ENCODE data around the gene FAM124B. TPM values are rescaled to one million over a fixed set of nuclear protein-coding genes. Genes with fewer than 3 reads are reported as not detected.

The FAM124B gene
- total and polyA plus RNA-seq, 2 of the 8 experiments (the other 6 are each of a cell fraction or from before 2014, with no cell fraction given) = 2.1 to 2.6 TPM

DNA sequence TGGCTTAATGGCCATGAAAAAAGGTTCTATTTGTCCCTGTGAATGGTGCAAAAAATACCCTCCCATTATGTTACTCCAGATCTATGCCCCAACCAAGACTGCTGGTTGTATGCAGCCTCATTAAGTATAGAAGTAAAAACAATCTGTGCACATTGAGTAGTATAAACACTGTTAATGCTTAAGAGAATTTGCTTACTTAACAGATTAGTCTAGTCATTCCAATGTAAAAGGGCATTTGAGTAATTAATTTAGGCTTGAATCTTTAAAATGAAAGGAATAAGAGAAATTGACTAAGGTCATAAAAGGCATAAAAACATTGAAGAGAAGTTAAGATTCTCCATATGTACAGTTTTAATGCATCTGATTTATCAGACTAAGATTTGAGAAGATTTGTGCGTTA, 51.2 kb downstream of the FAM124B start:
- no peaks in the 10 kb centered on the region for H3K27me3 ChIP-seq (replicated peaks in 1 of 4; ENCODE audit: control insufficient read depth in 3 of 4, extremely low read depth in 1 of 4, insufficient read depth in 3 of 4, low read length in 3 of 4)
- H3K14ac ChIP-seq (ENCODE audit: insufficient read length) = no peak overlapping the region
- CTCF ChIA-PET (ENCODE audit: partially characterized antibody) = no interaction called here
- H3K18ac ChIP-seq (ENCODE audit: extremely low read depth, low read length) = no peak overlapping the region
- TF ChIP-seq TBP (IDR thresholded peaks at IDR 0.05; ENCODE audit: low read depth, low read length) = no peak
- no peak for TF ChIP-seq PHF8 (conservative IDR thresholded peaks at IDR 0.05; ENCODE audit: low read depth, low read length)
- no peak for TF ChIP-seq HDAC2 (IDR thresholded peaks at IDR 0.05; ENCODE audit: borderline replicate concordance in 1 of 2, low read depth in 2 of 2, low read length in 2 of 2)
- TF ChIP-seq SP1 (IDR thresholded peaks at IDR 0.05; ENCODE audit: low read depth, low read length) = no peak
- no peak for TF ChIP-seq TAF7 (optimal IDR thresholded peaks at IDR 0.05; ENCODE audit: borderline replicate concordance, low read depth, low read length)
- TF ChIP-seq RFX5 (IDR thresholded peaks at IDR 0.05; ENCODE audit: borderline replicate concordance, low read depth, low read length) = no peak
- no peak for TF ChIP-seq NRF1 (IDR thresholded peaks at IDR 0.05; ENCODE audit: low read depth, low read length)
- no peak for TF ChIP-seq CHD2 (IDR thresholded peaks at IDR 0.05; ENCODE audit: low read length)
- H4K5ac ChIP-seq (ENCODE audit: insufficient read length, low read depth, low read length) = no peak overlapping the region
- H3K23ac ChIP-seq (ENCODE audit: insufficient read length) = no peak overlapping the region
- no peak overlapping the region for H2AK5ac ChIP-seq (ENCODE audit: low read depth, low read length)
- H3K79me2 ChIP-seq (ENCODE audit: control insufficient read depth in 1 of 2, insufficient read depth in 2 of 2, low read length in 2 of 2) = no peaks in the 10 kb centered on the region
- FAIRE-seq (no peak), DNase-seq (ENCODE audit: low read depth in 1 of 2, low spot score in 2 of 2) (no peak)
- no peaks in the 10 kb centered on the region for H3K36me3 ChIP-seq (ENCODE audit: control insufficient read depth in 2 of 4, insufficient read depth in 4 of 4, low read length in 3 of 4)
- H3K4me3 ChIP-seq (ENCODE audit: extremely low read depth in 1 of 4, insufficient read depth in 2 of 4, low read depth in 3 of 4, low read length in 4 of 4) = no peak overlapping the region
- H2BK12ac ChIP-seq (ENCODE audit: low read depth, low read length) = no peak overlapping the region
- POLR2A ChIA-PET (ENCODE audit: partially characterized antibody) = no interaction called here
- H4K8ac ChIP-seq (ENCODE audit: extremely low read depth, insufficient read depth, low read length) = no peak overlapping the region
- no peak overlapping the region for H2BK20ac ChIP-seq (ENCODE audit: low read length)
- peaks cover 3 to 4% of the 10 kb centered on the region in 2 experiments; a peak in 1 of 4 replicates for H3K9me3 ChIP-seq (ENCODE audit: insufficient read depth in 2 of 2, low read depth in 1 of 2, low read length in 1 of 2)
- H3K4me2 ChIP-seq (ENCODE audit: insufficient read depth in 1 of 2, low read depth in 2 of 2, low read length in 2 of 2) = no peak overlapping the region
- WGBS, 2 experiments (ENCODE audit: extremely low coverage in 1 of 2, insufficient coverage in 1 of 2, insufficient read length in 1 of 2, insufficient replicate concordance in 2 of 2, low coverage in 1 of 2, low lambda C conversion rate in 2 of 2, missing lambda C conversion rate in 1 of 2) = 96% methylated on average over 1 of the region's 1 CpG; no CpG with 5 or more reads in 1 of the 2 experiments
- H2AFZ ChIP-seq (ENCODE audit: low read length) = no peak overlapping the region
- no peak overlapping the region for H3K27ac ChIP-seq (ENCODE audit: low read depth, low read length)
- no peak overlapping the region for H3K4ac ChIP-seq (replicated peaks; ENCODE audit: insufficient read length, low read depth, low read length)
- H3K4me1 ChIP-seq (replicated peaks in 1 of 4; ENCODE audit: control insufficient read depth in 3 of 4, insufficient read depth in 4 of 4, low read length in 3 of 4) = no peaks in the 10 kb centered on the region
- H3K9ac ChIP-seq (replicated peaks in 1 of 4; ENCODE audit: extremely low read depth in 1 of 4, low read depth in 3 of 4, low read length in 3 of 4) = no peak overlapping the region
- no peaks in the 10 kb centered on the region for H3K79me1 ChIP-seq (ENCODE audit: low read depth, low read length)
- no peaks in the 10 kb centered on the region for H4K20me1 ChIP-seq (replicated peaks in 1 of 2; ENCODE audit: control insufficient read depth in 1 of 2, insufficient read depth in 2 of 2, low read length in 2 of 2)
- no peak overlapping the region for H3K56ac ChIP-seq (replicated peaks; ENCODE audit: insufficient read length, low read depth, low read length)
- no peak overlapping the region for H2BK120ac ChIP-seq (replicated peaks; ENCODE audit: low read depth, low read length)
- no peak overlapping the region for H2BK5ac ChIP-seq (ENCODE audit: low read depth, low read length)
- no peak overlapping the region for H4K91ac ChIP-seq (replicated peaks; ENCODE audit: insufficient read length, low read length)
- H2BK15ac ChIP-seq (ENCODE audit: low read length) = no peak overlapping the region
- no peaks in the 10 kb centered on the region; the same call in 1 of the 2 replicates for H3K23me2 ChIP-seq (ENCODE audit: low read depth, low read length)

Data from H1 (cell line).